Measurements from ENCODE around the gene DOCK2. TPM values are rescaled to one million over a fixed set of nuclear protein-coding genes. Genes with fewer than 3 reads are reported as not detected.

The DOCK2 gene
- total and polyA plus RNA-seq, 8 donors: 4.3 to 101 (median 5.3) TPM

- Histone ChIP-seq H3K36me3 (peaks cover 0 to 17% of the 10 kb centered on the region in 2 donors), H3K9me3 (no peaks in the 10 kb centered on the region), H3K4me3 (no peak overlapping the region), H3K27me3 (no peaks in the 10 kb centered on the region), H3K27ac (no peak overlapping the region), H3K4me1 (no peaks in the 10 kb centered on the region)
- intact Hi-C loops (cut with DNase I): no loop called here
- ATAC-seq (no peak), DNase-seq (no peak)
- TF ChIP-seq CTCF (IDR thresholded peaks at IDR 0.05): no peak
Measured at GRCh38 chr5:169837686-169838085, 200.6 kb downstream of the DOCK2 start.

GRCh38 chr5:169838688-169839087, 201.6 kb downstream of the DOCK2 start:
- Histone ChIP-seq H3K4me1 (no peaks in the 10 kb centered on the region), H3K4me3 (no peak overlapping the region), H3K9me3 (no peaks in the 10 kb centered on the region), H3K27ac (no peak overlapping the region), H3K27me3 (no peaks in the 10 kb centered on the region), H3K36me3 (peaks cover 0 to 21% of the 10 kb centered on the region in 2 donors)
- TF ChIP-seq CTCF (IDR thresholded peaks at IDR 0.05): no peak
- DNase-seq: no peak
- ATAC-seq: no peak
- intact Hi-C loops (cut with DNase I): no loop called here

- no peak overlapping the region for H3K27ac ChIP-seq
- no peak for ATAC-seq
- DNase-seq: no peak
- H3K36me3 ChIP-seq: peaks cover 0 to 21% of the 10 kb centered on the region in 2 donors
- H3K4me1 ChIP-seq: no peaks in the 10 kb centered on the region
- no peaks in the 10 kb centered on the region for H3K27me3 ChIP-seq
- TF ChIP-seq CTCF (IDR thresholded peaks at IDR 0.05): no peak
- no peaks in the 10 kb centered on the region for H3K9me3 ChIP-seq
- intact Hi-C loops (cut with DNase I): no loop called here
- H3K4me3 ChIP-seq: no peak overlapping the region
Measured at GRCh38 chr5:169840405-169840804, 203.3 kb downstream of the DOCK2 start.

- DNase-seq: no peak
- Histone ChIP-seq H3K27me3 (no peaks in the 10 kb centered on the region), H3K27ac (no peak overlapping the region), H3K36me3 (peaks cover 0 to 21% of the 10 kb centered on the region in 2 donors), H3K4me3 (no peak overlapping the region), H3K4me1 (no peaks in the 10 kb centered on the region), H3K9me3 (no peaks in the 10 kb centered on the region)
- no peak for TF ChIP-seq CTCF (IDR thresholded peaks at IDR 0.05)
- ATAC-seq: no peak
- intact Hi-C loops (cut with DNase I): no loop called here
Measured at GRCh38 chr5:169842699-169843098, 205.6 kb downstream of the DOCK2 start.

- Histone ChIP-seq H3K27me3 (no peaks in the 10 kb centered on the region), H3K27ac (no peak overlapping the region), H3K9me3 (peaks cover 0 to 22% of the 10 kb centered on the region in 2 donors), H3K4me3 (no peak overlapping the region), H3K36me3 (peaks cover 0 to 13% of the 10 kb centered on the region in 2 donors), H3K4me1 (no peaks in the 10 kb centered on the region)
- no peak for TF ChIP-seq CTCF (IDR thresholded peaks at IDR 0.05)
- ATAC-seq: no peak
- DNase-seq: no peak
- intact Hi-C loops (cut with DNase I): no loop called here
Measured at GRCh38 chr5:169847519-169847918, 210.4 kb downstream of the DOCK2 start.
